ENCODE results near the gene SECTM1. TPM values are rescaled to one million over a fixed set of nuclear protein-coding genes. Genes with fewer than 3 reads are reported as not detected.

The SECTM1 gene
- polyA plus RNA-seq, 3 donors: 3.8 to 24.1 (median 16.4) TPM

DNA sequence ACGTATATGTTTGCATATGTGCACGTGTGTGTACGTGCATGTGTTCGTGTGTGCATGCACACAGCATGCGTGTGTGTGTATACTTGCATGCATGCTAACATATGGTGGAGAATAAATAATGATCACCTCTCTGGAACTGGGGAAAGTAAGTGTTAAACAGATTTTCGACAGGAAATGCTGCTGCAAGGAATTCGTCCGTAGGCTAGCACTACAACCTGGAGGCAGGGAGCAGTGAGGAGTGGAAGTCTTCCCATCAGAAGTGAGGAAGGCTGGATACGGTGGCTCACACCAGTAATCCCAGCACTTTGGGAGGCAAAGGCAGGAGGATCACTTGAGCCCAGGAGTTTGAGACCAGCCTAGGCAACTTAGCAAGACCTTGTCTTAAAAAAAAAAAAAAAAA lies 55.3 kb downstream of the SECTM1 start:
- WGBS, 3 donors: 67 to 84% (median 82%) methylated on average over 9 of the region's 9 CpGs

DNA sequence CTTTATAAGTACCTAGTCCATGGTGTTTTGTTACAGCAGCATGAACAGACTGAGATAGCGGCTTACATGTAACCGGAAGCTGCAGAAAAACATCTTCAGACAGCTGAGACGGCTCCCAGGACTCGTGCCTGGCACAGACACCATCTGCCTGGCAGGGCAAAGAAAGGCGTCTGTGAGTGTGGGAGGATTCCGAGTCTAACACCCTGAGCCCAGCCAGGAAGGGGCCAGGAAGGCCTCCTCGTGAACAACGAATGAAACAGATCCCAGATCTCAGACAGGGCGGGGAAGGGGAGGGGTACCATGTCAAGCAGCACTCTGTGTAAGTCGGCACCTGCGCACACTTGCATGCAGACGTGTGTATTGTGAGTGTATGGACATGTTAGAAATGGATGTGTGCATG lies 55.7 kb downstream of the SECTM1 start:
- 58 to 81% (median 80%) methylated on average over 12 of the region's 12 CpGs for WGBS, 3 donors
- H3K27ac ChIP-seq (ENCODE audit: low read depth, low read length): no peak overlapping the region

More for the DNA sequence above, 55.3 kb downstream of the SECTM1 start:
- H3K27ac ChIP-seq (ENCODE audit: low read depth, low read length): no peak overlapping the region

DNA sequence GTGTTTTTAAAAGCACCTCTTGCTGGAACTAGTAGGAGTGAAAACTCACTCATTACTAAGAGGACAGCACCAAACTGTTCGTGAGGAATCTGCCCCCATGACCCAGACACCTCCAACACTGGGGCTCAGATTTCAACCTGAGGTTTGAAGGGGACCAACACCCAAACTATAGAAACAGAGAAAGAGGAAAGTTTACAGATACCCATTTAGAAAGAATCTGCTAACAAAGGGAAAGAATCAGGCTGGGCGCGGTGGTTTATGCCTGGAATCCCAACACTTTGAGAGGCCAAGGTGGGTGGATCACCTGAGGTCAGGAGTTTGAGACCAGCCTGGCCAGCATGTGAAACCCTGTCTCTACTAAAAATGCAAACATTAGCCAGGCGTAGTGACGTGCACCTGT lies 56.6 kb downstream of the SECTM1 start:
- no peak overlapping the region for H3K27ac ChIP-seq (ENCODE audit: low read depth, low read length)

DNA sequence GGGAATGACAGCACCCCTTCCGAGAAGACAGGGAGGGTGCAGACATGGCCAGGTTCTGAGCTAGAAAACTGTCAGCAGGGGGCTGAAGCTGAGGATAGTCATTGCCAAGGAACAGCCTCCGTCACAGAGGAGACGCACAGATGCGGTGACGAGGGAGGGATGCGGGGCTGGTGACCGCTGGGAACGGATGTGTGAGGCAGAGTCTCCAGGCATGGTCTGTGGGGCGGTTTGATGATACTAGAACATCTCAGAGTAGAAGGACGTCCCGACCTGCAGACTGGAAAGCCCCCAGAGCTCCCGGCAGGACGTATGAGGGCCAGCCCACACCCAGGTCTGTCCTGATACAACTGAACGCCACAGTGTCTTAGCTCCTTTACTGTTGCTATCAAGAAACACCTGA lies 58.2 kb downstream of the SECTM1 start:
- WGBS, 3 donors: 94 to 95% (median 95%) methylated on average over 14 of the region's 14 CpGs
- no peak overlapping the region for H3K27ac ChIP-seq (ENCODE audit: low read depth, low read length)

More for the DNA sequence above, 56.6 kb downstream of the SECTM1 start:
- WGBS, 3 donors: 80 to 96% (median 86%) methylated on average over 5 of the region's 5 CpGs

DNA sequence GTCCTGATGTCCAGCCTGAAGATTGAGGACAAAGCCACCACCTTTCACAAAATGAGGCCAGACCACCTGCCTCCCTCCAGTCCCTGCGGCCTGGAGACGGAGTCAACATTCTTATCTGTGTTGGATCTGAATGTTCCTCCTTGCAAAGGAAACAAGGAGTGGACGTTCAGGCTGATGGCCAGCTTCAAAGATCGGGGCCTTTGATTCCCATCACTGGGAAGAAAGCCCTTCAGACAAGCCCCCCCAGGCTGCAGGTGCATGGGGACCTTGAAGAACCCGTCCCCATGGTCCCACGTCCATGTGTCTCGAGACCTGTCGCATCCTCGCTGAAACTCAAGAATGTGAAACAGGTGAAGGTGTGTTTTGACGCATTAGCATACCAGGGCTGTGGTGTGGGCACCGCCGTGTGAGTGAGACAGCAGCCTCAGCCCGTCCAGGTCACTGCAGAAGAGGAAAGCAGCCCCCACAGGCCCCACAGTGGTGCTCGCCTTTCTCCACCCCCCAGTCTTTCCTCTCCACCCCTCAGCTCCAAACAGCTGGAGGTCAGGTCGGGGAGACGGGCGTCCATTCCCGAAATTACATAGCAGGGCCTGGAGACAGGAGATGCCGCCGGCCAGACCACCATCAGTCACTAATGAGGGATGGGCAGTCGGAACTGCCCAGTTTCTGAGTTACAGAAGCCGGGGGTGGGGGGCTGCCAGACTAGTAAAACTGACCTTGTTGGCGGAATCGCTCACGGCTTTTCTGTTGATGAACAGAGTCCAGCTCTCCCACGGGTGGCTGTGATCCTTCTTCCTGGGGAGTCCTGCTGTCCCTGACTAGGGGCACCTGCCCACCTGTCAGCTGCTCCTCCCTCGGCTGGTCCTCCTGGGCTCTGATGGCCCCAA lies 59.2 kb downstream of the SECTM1 start:
- 53 to 76% (median 72%) methylated on average over 27 of the region's 27 CpGs for WGBS, 3 donors
- no peak overlapping the region for H3K27ac ChIP-seq (ENCODE audit: low read depth, low read length)

DNA sequence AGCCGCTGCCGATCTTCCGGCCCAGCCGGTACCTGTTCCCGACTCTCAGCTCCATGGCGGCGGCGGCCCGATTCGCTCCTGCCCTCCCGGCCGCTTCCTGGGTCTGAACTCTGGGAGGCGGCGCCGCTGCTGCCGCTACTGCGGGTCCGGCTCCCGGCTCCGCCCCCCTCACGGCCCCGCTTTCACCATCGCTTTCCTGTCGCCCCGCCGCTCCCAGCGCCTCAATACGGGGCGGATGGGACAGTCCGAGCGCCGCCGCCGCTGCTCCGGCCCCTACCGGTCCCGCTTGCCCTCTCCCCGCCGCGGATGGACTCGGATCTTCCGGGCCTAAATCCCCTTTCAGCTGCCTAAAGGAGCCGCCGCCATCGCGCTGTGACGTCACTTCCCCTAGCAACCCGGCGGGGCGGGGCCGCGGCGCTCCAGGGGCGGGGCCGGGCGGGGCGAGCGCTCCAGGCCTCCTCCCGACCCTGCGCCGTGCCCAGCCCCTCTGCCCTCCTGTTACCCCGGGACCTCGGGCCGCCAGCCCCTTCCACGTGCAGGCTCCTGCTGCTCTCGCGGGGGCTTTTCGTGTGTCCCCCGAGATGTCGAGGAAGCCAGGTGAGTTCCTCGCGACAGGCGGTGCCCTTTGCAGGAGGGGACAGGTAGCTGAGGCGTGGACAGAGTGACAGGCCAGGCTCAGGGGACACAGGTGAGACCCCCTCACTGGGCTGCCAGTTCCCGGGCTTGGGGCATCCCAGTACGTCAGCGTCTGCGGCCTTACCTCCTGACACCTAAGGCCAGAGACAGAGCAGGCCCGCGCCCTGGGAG lies 60.0 kb downstream of the SECTM1 start, which contains the start of gene CSNK1D:
CSNK1D (minus strand) TSS at position 374 of the 807 bp plus-strand sequence; CDS start at position 55, 319 bp downstream.
- peak within 1 kb of the TSS; percentile 98 for H3K27ac ChIP-seq (ENCODE audit: low read depth, low read length)
- WGBS, 3 donors: 4 to 5% (median 5%) methylated on average over 66 to 80 of the region's 80 CpGs

DNA sequence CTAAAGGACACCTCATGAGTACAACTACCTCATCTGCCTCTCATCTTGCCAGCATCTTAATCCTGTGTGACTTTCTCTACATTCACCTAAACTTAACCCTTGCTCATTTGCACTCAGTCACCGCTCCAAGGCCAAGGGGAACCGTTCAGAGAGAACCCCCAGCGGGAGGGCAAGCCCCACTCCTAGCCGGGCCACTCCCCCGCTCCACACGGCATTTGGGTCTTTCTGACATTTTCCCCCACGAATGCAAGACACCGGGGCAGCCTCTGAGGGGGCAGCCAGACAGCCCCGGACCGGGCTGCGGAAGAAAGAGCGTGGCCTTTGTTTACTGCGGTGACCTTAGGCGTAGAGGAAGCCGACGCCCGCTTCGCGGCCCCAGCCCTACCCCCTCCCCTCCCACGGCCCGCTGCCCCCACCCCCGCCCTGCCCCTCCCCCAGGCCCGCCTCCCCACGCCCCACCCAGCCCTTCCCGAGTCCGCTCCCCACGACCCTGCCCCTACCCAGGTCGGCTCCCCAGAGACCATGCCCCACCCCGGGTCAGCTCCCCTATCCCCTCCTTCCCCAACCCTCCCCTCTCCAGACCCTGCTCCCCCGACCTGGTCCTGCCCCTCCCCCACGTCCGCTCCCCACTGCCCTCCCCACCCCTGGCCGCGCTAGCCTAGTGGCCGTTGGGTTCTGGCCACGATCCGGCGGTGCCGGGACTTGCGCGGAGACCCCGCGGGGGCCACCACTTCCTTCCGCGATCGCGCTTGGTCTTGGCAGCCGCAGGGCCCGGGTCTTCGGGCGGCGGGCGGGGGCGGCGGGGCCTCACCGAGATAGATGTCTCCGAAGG lies 60.9 kb downstream of the SECTM1 start:
- H3K27ac ChIP-seq (ENCODE audit: low read depth, low read length): peak overlapping the region; percentile 98
- whole genome bisulfite sequencing, 3 donors: 1% methylated on average over 29 to 57 of the region's 57 CpGs

DNA sequence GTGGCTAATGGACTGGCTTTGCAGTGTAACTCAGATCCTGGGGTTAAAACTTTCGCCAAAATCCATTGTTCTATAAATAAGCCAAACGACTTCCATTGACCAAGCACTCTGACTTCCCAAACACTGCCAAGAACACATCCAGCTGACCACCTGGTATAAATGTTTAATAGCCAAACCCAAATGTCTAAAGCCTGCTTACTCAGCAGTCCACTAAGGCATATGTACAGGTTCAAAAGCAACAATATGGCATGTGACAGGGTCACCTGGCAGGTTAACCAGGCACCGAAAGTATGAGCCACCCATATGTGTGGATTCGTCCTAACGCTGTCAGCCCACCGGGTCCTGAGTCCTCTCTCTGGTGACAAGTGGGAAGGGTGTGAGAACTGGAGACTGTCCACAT lies 62.2 kb downstream of the SECTM1 start:
- no peak overlapping the region for H3K27ac ChIP-seq (ENCODE audit: low read depth, low read length)

More for the DNA sequence above, 62.2 kb downstream of the SECTM1 start:
- 62 to 88% (median 78%) methylated on average over 6 of the region's 6 CpGs for WGBS, 3 donors

Other genes starting within 250 kb of the SECTM1 start
- gene FASN, start 235.5 kb downstream of the SECTM1 start, polyA plus RNA-seq: 1,000 to 10,000 TPM in 1 of 3 donors, 100 to 1,000 TPM in 2; 464 to 3,885 (median 885) TPM
- 10 to 100 TPM; 22.7 to 23.7 (median 22.9) TPM for gene CCDC57, start 120.9 kb downstream of the SECTM1 start, polyA plus RNA-seq
- 10 to 100 TPM in 2 of 3 donors, 1 to 10 TPM in 1; 6.5 to 36.7 (median 16.5) TPM for gene SLC16A3, start 104.7 kb downstream of the SECTM1 start, polyA plus RNA-seq
- gene CSNK1D, start 60.1 kb downstream of the SECTM1 start, polyA plus RNA-seq: 100 to 1,000 TPM in 1 of 3 donors, 10 to 100 TPM in 2; 69.1 to 113 (median 90.8) TPM
- gene CD7, start 16.2 kb downstream of the SECTM1 start, polyA plus RNA-seq: 1 to 10 TPM; 1.6 to 4.7 (median 1.6) TPM
- not detected for gene TEX19, start 25.5 kb upstream of the SECTM1 start, polyA plus RNA-seq
- under 1 TPM in 1 of 3 donors, not detected in 2; 0.32 TPM for gene UTS2R, start 38.0 kb upstream of the SECTM1 start, polyA plus RNA-seq
- 10 to 100 TPM; 62.8 to 66.8 (median 66.4) TPM for gene HEXD, start 84.6 kb upstream of the SECTM1 start, polyA plus RNA-seq
- gene OGFOD3, start 84.8 kb upstream of the SECTM1 start, polyA plus RNA-seq: 10 to 100 TPM; 14.8 to 26.3 (median 18.6) TPM
- 10 to 100 TPM; 42.5 to 70.0 (median 43.6) TPM for gene CYBC1, start 117.0 kb upstream of the SECTM1 start, polyA plus RNA-seq
- 10 to 100 TPM; 45.6 to 72.2 (median 51.9) TPM for gene NARF, start 125.0 kb upstream of the SECTM1 start, polyA plus RNA-seq
- 10 to 100 TPM; 11.3 to 22.0 (median 16.0) TPM for gene FOXK2, start 186.0 kb upstream of the SECTM1 start, polyA plus RNA-seq